Tibial nerve (tissue), 4 donors: ENCODE results near the gene JUN.

ENCODE experiments used
- CTCF ChIP-seq, 5 experiments: fragments of 200-600 bp in 3 of 5; fragments of 450-650 bp in 2 of 5; sonication (generic) in 3 of 5; IDR thresholded peaks; one replicate each; pipeline ENCODE4 v1.5.1; 2016 to 2019; ENCODE audit warnings: antibody characterized with exemption in 5 of 5, mild to moderate bottlenecking in 3 of 5, moderate library complexity in 2 of 5
- EP300 ChIP-seq, 2 donors: sonication (generic); formaldehyde crosslinking; IDR thresholded peaks; one replicate each; pipeline ENCODE4 v1.6.1; 2017; ENCODE audit warnings: antibody characterized with exemption in 2 of 2, mild to moderate bottlenecking in 1 of 2
- POLR2A ChIP-seq, 2 donors: fragments of 450-650 bp; IDR thresholded peaks; one replicate each; pipeline ENCODE4 v1.6.1; 2017; ENCODE audit warnings: antibody characterized with exemption in 2 of 2, mild to moderate bottlenecking in 2 of 2, moderate library complexity in 2 of 2

GRCh38 chr1:58812926-58813325 lies 29.1 kb upstream of the JUN start:
- TF ChIP-seq CTCF (IDR thresholded peaks at IDR 0.05) (no peak), POLR2A (IDR thresholded peaks at IDR 0.05) (no peak), EP300 (IDR thresholded peaks at IDR 0.05) (no peak)
